ENCODE measurements around the gene RGS9.
"Not testable (repeated sequence)": the region's sequence is repeated elsewhere in the genome, so short reads cannot be mapped to it uniquely, and the experiment has no call there.

The RGS9 gene

DNA sequence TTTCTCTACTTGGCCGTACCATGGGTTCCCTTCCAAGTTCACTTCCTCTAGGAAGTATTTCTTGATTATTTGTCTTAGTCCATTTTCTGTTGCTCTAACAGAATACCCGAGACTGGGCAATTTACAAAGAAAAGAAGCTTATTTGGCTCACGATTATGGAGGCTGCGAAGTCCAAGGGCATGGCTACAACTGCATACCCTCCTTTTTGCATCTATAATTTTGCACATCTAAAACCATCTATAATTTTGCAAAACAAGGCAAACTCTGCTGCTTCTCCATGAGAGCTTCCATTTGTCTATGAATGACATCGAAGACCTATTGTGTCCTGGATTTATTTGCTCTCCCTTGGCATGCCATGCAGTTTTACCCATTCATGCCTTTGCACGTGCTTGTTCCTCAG, 27.6 kb upstream of the RGS9 start:
- TF ChIP-seq, protein P1, sequence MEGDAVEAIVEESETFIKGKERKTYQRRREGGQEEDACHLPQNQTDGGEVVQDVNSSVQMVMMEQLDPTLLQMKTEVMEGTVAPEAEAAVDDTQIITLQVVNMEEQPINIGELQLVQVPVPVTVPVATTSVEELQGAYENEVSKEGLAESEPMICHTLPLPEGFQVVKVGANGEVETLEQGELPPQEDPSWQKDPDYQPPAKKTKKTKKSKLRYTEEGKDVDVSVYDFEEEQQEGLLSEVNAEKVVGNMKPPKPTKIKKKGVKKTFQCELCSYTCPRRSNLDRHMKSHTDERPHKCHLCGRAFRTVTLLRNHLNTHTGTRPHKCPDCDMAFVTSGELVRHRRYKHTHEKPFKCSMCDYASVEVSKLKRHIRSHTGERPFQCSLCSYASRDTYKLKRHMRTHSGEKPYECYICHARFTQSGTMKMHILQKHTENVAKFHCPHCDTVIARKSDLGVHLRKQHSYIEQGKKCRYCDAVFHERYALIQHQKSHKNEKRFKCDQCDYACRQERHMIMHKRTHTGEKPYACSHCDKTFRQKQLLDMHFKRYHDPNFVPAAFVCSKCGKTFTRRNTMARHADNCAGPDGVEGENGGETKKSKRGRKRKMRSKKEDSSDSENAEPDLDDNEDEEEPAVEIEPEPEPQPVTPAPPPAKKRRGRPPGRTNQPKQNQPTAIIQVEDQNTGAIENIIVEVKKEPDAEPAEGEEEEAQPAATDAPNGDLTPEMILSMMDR (IDR thresholded peaks at IDR 0.05; ENCODE audit: unreplicated experiment in 3 of 3) = no peak
- Mint-ChIP-seq H3K9me3 (no peaks in the 10 kb centered on the region), H3K27me3 (ENCODE audit: low read depth) (no peaks in the 10 kb centered on the region), H3K27ac (peak overlapping the region in 1 of 3 experiments; percentile 42), H3K4me3 (no peak overlapping the region), H3K4me1 (peaks cover 50% of the 10 kb centered on the region), H3K36me3 (ENCODE audit: low read depth) (no peaks in the 10 kb centered on the region)

DNA sequence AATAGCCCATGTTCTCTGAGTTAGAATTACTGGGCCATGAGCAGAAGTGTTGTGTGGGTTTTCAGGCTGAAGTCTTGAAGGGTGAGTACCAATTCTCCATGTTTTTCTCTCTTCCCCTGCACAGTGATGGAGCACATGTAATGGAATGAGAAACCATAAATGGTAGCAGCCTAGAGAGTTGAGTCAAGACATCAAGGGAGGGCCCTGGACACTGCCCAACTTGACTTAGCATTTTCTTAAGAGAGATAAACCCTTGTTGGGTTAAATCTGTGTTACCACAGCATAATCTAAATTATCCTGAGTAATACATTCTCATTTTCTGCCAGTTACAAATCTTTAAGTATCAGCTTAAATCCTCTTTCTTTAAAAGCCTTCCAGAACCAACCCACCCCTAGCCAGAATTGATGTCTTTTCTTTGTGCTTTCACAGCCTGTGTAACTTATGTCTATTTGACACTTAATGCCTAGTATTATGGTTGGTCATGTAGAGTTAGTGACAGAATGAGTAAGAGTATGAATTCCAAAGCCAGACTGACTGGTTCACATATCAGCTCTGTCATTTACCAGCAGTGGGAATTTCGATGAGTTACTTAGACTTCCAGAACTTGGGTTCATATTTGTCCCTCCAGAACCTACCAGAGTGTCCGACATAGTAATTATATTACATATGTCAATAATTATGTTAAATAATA, 27.0 kb upstream of the RGS9 start:
- Mint-ChIP-seq H3K27me3 (ENCODE audit: low read depth) (no peaks in the 10 kb centered on the region), H3K27ac (peak overlapping the region in 2 of 3 experiments; percentile 20 to 42), H3K4me1 (peaks cover 44% of the 10 kb centered on the region), H3K9me3 (no peaks in the 10 kb centered on the region), H3K36me3 (ENCODE audit: low read depth) (no peaks in the 10 kb centered on the region), H3K4me3 (no peak overlapping the region)
- TF ChIP-seq, protein P1 (IDR thresholded peaks at IDR 0.05; ENCODE audit: unreplicated experiment in 3 of 3) = no peak

DNA sequence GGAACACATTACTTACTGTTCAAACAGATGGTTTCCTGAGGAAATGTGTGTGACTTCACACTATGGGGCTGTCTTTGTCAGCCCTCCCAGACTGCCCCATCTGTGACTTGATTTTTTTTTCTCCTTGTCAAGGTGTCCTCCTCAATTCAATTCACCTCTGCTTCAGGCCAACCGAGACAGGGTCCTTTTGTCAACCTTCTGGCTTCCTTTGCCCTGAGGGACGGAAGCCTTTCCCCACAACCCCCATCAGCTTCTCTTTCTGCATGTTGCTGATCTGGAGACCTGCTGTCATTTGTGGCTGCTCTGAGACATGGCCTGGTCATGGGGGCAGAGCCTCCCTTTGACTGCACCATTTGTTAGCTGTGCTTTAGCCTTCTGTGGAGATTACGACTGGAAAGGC, 21.3 kb upstream of the RGS9 start:
- no peaks in the 10 kb centered on the region for H3K36me3 Mint-ChIP-seq (ENCODE audit: low read depth)
- H3K4me3 Mint-ChIP-seq = no peak overlapping the region
- no peaks in the 10 kb centered on the region for H3K9me3 Mint-ChIP-seq
- no peak overlapping the region for H3K27ac Mint-ChIP-seq
- TF ChIP-seq, protein P1 (IDR thresholded peaks at IDR 0.05; ENCODE audit: unreplicated experiment in 3 of 3) = no peak
- no peaks in the 10 kb centered on the region for H3K4me1 Mint-ChIP-seq
- no peaks in the 10 kb centered on the region for H3K27me3 Mint-ChIP-seq (ENCODE audit: low read depth)

DNA sequence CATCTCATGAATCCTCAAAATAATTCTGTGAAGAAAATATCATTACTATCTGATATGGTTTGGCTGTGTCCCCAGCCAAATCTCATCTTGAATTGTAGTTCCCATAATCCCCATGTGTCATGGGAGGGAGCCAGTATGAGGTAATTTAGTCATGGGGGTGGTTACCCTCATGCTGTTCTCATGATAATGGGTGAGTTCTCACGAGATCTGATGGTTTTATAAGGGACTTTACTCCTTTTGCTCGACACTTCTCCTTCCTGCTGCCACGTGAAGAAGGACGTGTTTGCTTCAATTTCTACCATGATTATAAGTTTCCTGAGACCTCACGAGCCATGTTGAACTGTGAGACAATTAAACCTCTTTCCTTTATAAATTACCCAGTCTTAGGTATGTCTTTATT, 20.7 kb upstream of the RGS9 start:
- H3K36me3 Mint-ChIP-seq (ENCODE audit: low read depth); H3K27ac Mint-ChIP-seq; H3K4me3 Mint-ChIP-seq; H3K27me3 Mint-ChIP-seq (ENCODE audit: low read depth); H3K4me1 Mint-ChIP-seq; H3K9me3 Mint-ChIP-seq: not testable (repeated sequence)

DNA sequence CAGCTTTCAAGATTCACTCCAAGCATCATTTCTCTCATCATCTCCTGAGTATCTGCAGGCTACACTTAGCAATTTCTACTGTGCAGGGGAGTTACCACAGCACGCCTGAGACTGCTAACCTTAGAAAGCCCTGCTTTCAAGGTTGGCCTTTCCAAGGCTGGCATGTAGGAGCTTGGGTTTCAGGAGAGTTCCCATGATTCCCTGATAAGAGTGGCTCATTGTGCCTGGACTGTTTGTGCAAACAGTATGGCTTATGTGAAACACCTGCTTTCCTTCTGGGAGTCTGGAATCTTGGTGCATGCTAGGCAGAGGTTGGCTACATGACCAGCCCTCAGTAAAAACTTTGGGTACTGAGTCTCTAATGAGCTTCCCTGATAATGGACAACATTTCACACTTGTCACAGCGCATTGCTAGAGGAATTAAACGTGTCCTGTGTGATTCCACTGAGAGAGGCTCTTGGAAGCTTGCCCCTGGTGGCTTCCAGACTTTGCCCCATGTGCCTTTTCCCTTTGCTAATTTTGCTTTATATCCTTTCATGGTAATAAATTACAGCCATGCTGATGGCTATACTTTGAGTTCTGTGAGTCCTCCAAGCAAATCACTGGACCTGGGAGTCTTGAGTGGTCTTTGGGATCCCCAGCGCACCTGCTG, 19.7 kb upstream of the RGS9 start:
- H3K9me3 Mint-ChIP-seq = no peaks in the 10 kb centered on the region
- no peaks in the 10 kb centered on the region for H3K27me3 Mint-ChIP-seq (ENCODE audit: low read depth)
- H3K4me1 Mint-ChIP-seq = no peaks in the 10 kb centered on the region
- TF ChIP-seq, protein P1 (IDR thresholded peaks at IDR 0.05; ENCODE audit: unreplicated experiment in 3 of 3) = no peak
- H3K27ac Mint-ChIP-seq = no peak overlapping the region
- H3K4me3 Mint-ChIP-seq = no peak overlapping the region
- H3K36me3 Mint-ChIP-seq (ENCODE audit: low read depth) = no peaks in the 10 kb centered on the region

DNA sequence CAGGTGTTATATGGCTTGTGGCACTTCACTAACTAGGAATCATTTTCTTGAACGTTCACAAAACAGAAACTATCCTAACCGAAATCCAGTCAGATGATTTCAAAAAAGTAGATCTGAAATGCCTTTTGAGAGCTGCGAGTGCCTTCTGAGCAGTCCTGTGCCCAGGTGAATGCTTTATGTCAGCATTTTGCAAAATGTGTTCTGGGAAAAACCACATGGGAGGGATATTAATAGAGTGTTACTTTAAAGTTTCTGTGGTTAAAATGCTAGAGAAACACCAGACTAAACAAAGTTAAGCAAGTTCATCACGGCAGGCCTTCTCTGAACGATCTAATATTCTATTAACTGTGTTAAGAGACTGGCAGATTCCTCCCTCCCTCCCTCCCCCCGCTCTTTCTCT, 15.8 kb upstream of the RGS9 start:
- peaks cover 8% of the 10 kb centered on the region for H3K4me1 Mint-ChIP-seq
- peak overlapping the region in 2 of 3 experiments; percentile 39 to 99 for H3K27ac Mint-ChIP-seq
- peak overlapping the region; percentile 31 to 88 (median 59) for H3K4me3 Mint-ChIP-seq
- no peaks in the 10 kb centered on the region for H3K9me3 Mint-ChIP-seq
- peaks cover 6% of the 10 kb centered on the region for H3K27me3 Mint-ChIP-seq (ENCODE audit: low read depth)
- TF ChIP-seq, protein P1 (IDR thresholded peaks at IDR 0.05; ENCODE audit: unreplicated experiment in 3 of 3) = no peak
- H3K36me3 Mint-ChIP-seq (ENCODE audit: low read depth) = no peaks in the 10 kb centered on the region

All from nephron (organoid).